GM21619 (cell line): ENCODE data around the gene LCE3A.
"Not testable (repeated sequence)": the region's sequence is repeated elsewhere in the genome, so short reads cannot be mapped to it uniquely, and the experiment has no call there.

Source experiments
- ATAC-seq: cut with Tn5 transposase; IDR thresholded peaks from one replicate; pipeline ENCODE4 v1.9.1; 2021; ENCODE audit not compliant: unreplicated experiment

LCE3A gene, protein sequence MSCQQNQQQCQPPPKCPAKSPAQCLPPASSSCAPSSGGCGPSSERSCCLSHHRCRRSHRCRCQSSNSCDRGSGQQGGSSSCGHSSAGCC

DNA sequence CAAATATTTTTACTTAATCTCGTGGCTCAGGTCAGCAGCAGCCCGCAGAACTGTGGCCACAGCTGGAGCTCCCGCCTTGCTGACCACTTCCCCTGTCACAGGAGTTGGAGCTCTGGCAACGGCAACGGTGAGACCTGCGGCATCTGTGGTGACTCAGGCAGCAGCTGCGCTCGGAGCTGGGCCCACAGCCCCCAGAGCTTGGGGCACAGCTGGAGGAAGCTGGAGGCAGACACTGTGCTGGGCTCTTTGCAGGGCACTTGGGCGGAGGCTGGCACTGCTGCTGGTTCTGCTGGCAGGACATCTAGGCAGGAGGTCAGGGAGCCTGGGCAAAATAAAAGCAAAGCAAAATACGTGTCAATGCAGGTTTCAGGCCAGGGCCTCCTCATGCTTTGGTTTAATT is at the start of gene LCE3A:
Gene LCE3A, minus strand, starts transcription at position 301 of the 400 bp plus-strand sequence. Its CDS starts 0 bp downstream, at position 301.
- no peak for ATAC-seq

DNA sequence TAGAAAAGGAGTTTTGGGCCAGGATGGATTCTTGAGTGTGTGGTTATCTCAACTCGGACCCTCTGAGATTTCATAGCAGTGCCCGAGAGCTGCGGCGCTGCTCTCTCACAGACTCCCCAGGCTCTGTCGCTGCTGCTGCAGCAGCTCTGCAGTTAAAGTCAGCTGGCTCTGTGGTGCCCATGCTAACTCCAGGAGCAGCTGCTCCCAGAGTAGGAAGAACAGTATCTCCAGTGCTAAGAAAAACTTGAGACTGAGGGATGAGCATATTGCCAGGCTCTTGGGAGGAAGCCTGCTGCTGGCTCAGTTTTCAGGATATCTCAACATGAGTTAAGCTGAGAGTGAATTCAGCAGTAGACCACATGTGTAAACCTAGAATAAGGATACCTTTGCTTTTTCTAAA is 44.7 kb upstream of the LCE3A start:
- ATAC-seq = no peak

DNA sequence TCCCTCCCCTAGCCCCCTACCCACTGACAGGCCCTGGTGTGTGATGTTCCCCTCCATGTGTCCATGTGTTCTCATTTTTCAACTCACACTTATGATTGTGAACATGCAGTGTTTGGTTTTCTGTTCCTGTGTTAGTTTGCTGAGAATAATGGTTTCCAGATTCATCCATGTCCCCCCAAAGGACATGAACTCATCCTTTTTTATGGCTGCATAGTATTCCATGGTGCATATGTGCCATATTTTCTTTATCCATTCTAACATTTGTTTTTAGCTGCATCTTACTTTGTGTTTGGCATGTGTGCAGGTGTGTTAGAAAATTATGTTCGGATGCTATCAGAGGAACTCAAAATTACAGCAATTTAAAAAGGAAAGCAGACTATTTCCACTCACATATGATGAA is 43.3 kb upstream of the LCE3A start:
- not testable (repeated sequence) for ATAC-seq

DNA sequence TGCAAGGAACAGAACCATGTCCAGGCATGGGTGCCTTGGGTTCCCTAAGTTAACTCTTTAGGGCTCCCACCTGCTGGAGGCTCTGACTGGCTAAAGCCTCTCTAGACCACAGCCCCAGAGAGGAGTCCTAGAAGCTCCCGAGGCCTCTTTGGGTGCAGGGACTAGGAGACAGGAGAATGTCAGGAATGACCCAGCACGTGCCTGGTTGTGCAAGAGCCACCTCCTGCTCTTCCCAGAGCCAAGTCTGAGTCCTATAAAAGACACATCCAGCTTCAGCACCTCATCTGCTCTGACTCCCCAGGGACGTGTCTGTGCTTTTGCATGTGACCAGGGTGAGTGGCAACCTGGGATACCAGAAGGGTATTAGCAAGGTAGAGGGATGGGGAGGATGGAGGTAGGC is 40.2 kb upstream of the LCE3A start, which contains the start of gene LCE2D:
Gene LCE2D, plus strand, starts transcription at position 283 of the 400 bp plus-strand sequence. CDS start 726 bp downstream, outside the sequence.
- no peak for ATAC-seq

DNA sequence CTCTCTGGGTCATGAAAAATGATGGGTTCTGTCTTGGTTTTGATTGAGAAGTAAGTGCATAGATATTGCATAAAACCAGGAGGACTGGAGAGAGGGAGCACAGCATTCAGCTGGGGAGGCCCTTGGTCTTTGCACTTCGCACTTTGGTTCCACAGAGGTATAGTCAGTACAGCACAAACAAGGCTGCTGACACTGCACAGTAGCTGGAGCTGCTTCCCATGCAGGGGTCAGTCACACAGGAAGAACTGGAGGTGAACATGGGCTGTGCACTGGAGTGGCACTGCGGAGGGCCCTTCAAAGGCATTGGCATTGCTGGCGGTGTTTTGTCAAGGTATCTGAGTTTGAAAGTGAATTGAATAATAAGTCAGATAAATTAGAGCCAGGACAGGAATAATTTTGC is 35.7 kb upstream of the LCE3A start:
- no peak for ATAC-seq

DNA sequence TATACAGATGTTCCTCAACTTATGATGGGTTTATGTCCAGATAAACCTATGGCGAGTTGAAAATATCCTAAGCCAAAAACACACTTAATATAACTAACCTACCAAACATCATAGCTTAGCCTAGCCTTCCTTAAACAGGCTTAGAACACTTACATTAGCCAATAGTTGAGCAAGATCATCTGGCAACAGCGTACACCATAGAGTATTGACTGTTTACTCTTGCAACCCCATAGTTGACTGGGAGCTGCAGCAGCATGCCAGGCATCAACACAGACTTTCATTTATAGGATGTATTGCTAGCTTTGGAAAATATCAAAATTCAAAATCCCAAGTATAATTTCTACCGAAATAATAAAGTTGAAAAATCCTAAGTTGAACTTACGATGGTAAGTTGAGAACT is 34.8 kb upstream of the LCE3A start:
- ATAC-seq = no peak

DNA sequence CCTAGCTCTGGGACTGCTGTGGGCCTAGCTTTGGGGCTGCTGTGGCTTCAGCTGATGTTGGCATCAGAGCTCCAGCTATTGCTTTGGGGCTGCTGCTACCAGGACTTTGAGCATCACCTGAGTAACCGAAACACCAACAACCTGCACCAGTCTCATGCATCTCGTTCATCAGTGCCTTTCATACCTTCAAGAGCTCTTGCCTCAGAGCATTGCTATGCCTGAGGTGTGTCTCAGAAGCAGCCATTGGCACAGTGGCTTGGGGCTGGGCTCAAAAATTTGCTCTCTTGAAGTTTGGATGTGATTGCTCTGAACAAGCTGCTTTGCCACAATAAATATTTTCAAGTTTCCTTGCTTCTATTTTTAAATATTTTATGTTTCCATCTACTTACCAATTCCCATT is 33.6 kb upstream of the LCE3A start:
- ATAC-seq = no peak

DNA sequence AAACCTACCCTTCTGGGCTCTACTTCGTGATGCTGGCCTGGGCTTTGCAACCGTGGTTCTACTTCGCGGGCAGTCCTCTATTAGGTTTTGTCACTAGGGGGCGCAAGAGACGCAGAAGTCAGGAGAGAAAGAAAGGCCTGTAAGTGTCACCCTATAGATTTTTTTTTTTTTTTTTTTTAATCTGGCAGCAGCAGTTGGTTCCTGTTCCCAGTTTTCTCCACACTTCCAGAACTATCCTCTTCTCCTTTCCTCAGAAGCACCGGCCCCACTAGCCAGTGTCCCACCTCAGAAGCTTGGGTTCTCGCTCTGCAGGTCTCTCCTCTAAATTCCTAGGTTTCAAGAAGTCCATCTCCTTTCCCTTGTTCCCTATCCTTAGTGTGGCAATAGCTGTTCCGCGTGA is 31.2 kb upstream of the LCE3A start:
- ATAC-seq = no peak

DNA sequence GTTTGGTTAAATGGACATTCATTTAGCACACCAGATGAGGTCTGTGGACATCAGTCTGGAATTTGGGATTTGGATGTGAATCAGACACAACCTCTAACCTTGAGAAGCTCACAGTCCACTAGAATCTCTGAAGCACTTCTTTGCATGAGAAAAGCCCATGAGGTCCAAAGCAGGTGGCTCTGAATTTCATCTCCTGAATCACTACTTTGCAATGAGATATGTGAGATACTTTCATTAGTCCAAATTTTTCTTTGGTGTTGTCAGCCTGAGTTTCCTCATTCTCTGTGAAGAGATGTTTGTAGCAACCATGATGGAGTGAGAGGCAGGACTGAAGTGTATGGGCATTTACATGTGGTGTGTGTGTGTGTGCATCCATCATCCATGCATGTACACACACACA is 23.8 kb upstream of the LCE3A start:
- ATAC-seq = no peak

DNA sequence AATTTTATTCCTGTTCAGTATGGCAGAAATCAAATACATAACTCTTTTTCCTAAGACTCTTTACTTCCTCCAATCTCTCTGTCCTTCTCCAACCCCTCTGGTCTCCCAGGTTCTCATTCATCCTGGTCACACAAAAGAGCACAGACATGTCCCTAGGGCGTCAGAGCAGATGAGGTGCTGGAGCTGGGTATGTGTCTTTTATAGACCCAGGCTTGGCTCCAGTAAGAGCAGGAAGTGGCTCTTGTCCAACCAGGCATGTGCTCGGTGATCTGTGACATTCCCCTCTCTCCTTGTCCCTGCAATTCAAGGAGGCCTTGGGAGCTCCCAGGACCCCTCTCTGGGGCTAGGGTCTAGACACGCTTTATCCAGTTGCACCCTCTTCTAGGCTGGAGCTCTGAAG is 22.2 kb upstream of the LCE3A start:
- no peak for ATAC-seq

DNA sequence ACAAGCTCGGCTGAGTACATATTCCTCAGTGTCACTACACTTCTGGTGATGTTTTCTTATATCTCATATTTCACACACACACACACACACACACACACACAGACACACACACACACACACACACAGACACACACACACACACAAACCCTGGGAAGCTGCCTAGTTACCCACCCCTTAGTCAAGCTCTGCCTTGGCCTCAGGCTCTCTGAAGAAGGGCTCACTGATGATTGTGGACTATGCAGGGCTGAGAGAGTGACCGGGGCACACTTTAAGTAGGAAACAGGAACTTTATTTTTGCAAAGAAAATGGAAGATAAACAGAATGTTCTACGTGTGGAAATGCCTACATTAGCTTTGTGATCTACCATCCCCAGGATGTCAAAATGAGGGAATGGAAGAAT is 21.0 kb upstream of the LCE3A start:
- no peak for ATAC-seq

DNA sequence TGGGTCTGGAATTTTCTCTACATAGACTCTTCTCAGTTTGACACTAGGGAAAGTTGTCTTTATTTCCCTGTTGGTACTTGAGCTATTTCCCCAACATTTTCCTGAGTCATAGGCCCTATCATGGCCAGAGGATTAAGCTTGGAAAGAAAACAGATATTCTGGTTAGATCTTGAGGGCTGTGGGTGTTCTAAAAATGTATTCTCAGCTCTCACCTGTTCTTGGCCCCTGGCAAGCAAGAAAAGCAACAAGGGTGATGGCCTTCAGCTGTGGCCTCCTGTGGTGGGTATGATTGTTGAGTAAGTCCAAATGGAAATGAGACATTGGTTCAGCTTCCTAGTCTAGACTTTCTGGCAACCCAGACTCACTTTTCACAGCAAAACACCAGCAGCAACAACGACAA is 17.4 kb upstream of the LCE3A start:
- ATAC-seq = no peak

DNA sequence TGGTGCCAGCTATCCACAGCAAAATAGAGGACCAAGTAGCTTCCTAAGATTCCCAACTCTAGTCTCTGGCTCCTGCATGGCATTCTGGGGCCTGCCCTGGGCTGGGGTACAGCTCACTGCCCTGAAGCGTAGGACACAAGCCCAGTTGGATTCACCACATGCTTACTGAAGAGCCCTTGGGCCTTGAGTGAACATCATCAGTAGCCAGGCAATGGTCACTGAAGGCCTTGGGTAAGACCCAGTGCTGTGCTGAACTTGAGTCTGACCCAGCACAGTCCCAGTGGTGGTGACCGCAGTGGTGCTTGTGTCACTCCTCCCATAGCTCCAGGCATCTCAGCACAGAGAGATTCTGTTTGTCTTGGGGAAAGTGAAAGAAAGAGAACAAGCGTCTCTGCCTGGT is 7.7 kb upstream of the LCE3A start:
- ATAC-seq = no peak

DNA sequence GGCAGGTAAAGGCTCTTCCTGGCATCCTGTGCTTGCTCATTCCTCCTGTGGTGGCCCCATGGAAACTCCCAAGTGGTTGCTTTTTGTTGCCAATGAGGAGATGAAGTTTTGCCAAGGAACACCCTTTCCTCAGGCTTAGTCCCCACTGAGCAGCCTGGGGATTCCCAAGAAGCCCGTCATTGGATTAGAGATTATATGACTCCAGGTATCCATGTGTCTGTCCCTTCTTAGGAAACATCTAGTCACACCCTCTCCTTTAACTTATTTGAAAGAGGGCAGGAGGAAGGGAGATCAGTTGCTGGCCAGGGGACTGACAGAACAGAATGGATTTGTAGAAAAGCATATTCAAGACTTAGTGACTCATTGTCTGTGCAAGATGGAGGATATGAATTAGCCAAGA is 3.8 kb upstream of the LCE3A start:
- no peak for ATAC-seq

DNA sequence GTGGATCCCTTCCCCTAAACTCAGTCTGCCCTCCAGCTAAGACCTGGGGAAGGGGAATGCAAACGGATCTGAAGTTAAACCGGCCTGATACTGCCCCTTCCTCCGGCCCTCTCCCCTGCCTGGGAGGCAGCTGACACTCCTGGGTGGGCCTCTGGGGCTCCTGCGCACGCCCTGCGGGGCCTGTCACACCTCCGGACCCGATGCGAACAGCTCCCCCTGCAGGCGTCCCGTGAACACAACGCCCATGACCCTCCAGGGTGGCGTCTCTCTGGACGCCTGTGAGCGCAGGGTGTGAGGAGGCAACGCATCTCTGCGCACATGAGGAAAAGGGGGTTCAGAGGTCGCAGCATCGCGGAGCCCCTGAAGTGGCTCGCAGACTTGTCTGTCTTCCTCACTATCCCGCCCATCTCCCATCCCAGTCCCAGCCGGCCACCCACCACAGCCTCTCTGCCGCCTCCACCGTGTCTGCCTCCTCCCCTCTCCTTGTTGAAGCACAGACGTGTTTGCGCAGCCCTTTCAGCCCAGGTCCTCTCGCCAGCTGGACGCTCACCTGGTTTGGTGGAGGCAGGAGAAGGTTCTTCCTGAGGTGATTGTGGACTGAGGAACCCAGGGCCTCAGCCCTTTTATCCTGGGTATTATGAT is 421 bp upstream of the LCE3A start:
- no peak for ATAC-seq

DNA sequence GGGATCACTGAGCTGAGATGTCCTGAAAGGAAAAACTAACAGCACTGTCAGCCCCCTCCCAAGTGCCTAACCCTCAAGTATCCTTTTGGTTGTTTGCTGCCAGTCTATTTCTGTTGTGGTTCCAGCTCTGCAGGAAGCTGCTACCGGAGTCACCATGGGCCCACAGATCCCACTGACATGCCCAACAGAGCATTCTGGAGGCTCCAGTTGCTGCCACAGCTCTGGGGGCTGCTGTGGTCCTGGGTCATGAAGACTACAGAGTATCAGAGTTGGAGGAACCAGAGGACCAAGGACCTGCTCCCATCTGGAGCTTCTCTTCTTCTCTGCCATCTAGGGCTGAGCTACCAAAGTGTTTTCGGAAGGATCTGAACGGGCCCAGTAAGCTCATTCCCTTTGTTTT is 910 bp downstream of the LCE3A start:
- no peak for ATAC-seq

DNA sequence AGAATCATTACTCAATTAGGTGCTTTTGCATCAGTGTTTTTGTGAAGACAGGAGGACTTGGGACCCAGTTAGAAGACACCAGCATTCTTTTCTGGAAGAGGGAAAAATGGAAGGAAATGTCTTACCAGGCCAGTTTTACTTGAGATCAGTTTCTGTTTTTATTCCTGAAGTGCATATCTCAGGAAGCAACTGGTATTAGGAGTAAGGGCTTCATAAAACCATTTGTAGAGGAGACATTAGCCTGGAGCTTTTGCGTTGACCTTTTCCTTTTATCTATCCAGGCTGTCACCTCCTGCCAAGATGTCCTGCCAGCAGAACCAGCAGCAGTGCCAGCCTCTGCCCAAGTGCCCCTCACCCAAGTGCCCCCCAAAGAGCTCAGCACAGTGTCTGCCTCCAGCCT is 9.4 kb downstream of the LCE3A start, which contains the start of gene LCE3B:
Gene LCE3B, plus strand, starts transcription at position 301 of the 400 bp plus-strand sequence. Its CDS starts 0 bp downstream, at position 301.
- no peak for ATAC-seq

DNA sequence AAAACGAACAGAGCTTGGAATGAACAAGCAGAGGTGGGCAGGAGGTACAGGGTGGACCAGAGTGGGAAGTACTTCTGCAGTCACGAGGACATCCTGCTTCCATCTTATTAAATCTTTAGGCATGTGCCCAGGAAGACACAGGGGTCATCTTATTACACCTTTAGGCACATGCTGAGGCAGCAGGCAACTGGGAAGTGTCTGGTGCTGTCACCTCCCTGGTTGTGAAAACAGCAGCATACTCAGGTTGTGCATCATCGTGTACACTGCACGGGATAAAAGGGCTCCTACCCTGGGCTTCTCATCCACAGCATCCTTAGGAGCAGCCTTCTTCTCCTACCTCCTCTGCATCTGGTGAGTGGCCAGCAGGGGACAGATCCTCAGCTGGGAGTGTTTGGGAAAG is 23.0 kb downstream of the LCE3A start, which contains the start of gene LCE3C:
Gene LCE3C, plus strand, starts transcription at position 301 of the 400 bp plus-strand sequence. CDS start 498 bp downstream, outside the sequence.
- ATAC-seq = no peak

DNA sequence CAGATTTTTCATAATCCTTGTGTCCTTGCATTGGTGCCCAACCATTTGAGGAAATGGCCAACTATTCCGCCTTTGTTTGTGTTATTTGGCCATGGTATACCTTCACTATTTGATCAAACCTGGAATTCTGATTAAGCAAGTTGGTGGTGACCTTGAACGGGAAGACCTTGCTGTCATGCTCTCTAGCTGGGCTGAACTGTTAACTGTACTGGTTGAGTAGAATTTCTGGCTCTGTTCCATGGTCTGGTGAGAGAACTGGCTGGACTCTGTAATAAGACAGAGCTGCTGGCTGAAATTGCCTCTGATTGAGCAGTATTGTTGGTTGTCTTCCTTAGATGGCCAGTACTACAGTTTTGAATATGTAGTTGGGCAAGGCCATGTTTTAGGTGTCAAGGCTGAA is 25.9 kb downstream of the LCE3A start:
- ATAC-seq = no peak

DNA sequence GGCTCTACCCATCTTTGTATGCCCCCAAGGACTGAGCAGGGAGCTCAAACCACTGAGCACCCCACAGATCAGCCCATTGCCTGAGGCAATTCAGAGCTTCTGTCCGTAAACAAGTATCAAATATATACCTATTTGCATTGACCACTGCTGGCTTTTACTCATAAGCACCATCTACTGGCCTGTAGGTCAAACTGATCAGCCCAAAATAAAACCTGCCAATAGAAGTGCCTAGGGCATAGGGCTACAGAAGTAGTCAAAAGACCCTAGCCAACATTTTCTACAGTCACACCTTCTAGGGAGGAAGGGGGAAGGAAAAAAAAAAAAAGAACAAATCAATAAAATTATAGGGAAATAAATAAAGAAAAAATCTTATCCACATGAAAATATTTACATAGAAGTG is 37.3 kb downstream of the LCE3A start:
- ATAC-seq = no peak

DNA sequence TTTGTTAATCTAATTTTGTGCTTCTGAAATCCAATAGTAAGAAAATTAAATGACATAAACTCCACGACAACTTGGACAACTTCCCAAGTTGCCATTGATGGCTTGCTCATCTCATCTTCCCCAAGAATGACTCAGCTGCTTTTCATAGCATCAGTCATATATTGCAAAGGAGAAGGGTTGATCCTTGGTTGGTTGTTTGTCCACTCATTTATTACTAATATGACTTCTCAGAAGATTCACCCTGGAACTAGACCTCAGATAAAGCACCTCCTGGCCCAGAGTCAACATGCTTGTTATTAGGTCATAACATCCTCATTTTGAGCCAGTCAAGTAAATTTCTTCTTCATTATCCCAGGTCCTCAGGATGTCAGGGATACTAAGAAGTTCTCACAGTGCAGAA is 40.3 kb downstream of the LCE3A start:
- no peak for ATAC-seq

DNA sequence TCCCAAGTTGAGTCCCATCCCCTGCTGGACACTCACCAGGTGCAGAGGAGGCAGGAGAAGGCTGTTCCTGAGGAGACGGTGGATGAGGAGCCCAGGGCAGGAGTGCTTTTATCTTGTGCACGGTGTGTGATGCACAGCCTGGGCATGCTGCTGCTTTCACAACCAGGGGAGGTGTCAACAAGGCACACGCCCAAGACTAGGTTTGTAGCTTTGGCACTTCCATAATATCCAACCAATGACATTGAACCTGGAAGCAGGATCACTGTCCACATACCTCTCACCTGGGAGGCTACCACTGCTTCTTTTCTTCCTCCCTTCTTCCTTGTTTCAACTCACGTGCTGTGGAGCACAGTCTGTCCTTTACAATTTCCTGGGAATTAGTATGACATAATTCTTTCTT is 42.5 kb downstream of the LCE3A start, which contains the start of gene LCE3D:
Gene LCE3D, minus strand, starts transcription at position 84 of the 400 bp plus-strand sequence. CDS start 580 bp downstream, outside the sequence.
- no peak for ATAC-seq

DNA sequence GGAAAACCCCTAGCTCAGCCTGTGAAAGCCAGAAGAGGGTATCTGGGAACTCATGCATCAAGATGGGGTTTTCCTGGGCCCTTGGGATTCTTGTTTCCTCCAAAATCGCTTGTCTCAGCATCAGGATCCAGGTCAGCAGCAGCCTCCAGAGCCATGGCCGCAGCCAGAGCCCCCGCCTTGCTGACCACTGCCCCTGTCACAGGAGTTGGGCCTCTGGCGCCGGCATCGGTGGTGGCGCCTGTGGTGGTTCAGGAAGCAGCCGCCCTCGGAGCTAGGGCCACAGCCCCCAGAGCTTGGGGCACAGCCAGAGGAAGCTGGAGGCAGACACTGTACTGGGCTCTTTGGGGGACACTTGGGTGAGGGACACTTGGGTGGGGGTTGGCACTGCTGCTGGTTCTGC is 43.4 kb downstream of the LCE3A start:
- ATAC-seq = not testable (repeated sequence)
